ENCODE measurements around the gene DOK7.

DOK7 gene

GRCh38 chr4:3526456-3526855 is 63.4 kb downstream of the DOK7 start:
- H3K4me3 ChIP-seq = no peak overlapping the region
- no peak overlapping the region for H3K27ac ChIP-seq
- no peak for TF ChIP-seq POLR2AphosphoS5 (IDR thresholded peaks at IDR 0.05; ENCODE audit: borderline replicate concordance, low read depth, low read length)
- TF ChIP-seq FOXP2 (optimal IDR thresholded peaks at IDR 0.05; ENCODE audit: control extremely low read depth, extremely low read length, insufficient read depth) = no peak
- TF ChIP-seq EZH2 (IDR thresholded peaks at IDR 0.05) = no peak
- peaks cover 7% of the 10 kb centered on the region; the same call in 1 of the 2 replicates for H3K36me3 ChIP-seq (ENCODE audit: insufficient read depth, low read length)
- H3K9ac ChIP-seq (ENCODE audit: insufficient read length) = no peak overlapping the region
- no peak for DNase-seq (ENCODE audit: low read depth, low spot score)
- no peaks in the 10 kb centered on the region for H3K9me3 ChIP-seq (ENCODE audit: low read depth, low read length)

GRCh38 chr4:3527101-3527913 is 64.2 kb downstream of the DOK7 start:
- Histone ChIP-seq H3K36me3 (ENCODE audit: insufficient read depth, low read length) (peaks cover 7% of the 10 kb centered on the region; the same call in 1 of the 2 replicates), H3K9ac (ENCODE audit: insufficient read length) (no peak overlapping the region), H3K27ac (no peak overlapping the region), H3K4me3 (no peak overlapping the region), H3K9me3 (ENCODE audit: low read depth, low read length) (no peaks in the 10 kb centered on the region)
- no peak for DNase-seq (ENCODE audit: low read depth, low spot score)
- no peak for TF ChIP-seq FOXP2 (optimal IDR thresholded peaks at IDR 0.05; ENCODE audit: control extremely low read depth, extremely low read length, insufficient read depth)
- no peak for TF ChIP-seq EZH2 (IDR thresholded peaks at IDR 0.05)

GRCh38 chr4:3527914-3528876 is 65.1 kb downstream of the DOK7 start:
- Histone ChIP-seq H3K4me3 (no peak overlapping the region), H3K9me3 (ENCODE audit: low read depth, low read length) (no peaks in the 10 kb centered on the region), H3K36me3 (ENCODE audit: insufficient read depth, low read length) (peaks cover 7% of the 10 kb centered on the region; the same call in 1 of the 2 replicates), H3K9ac (ENCODE audit: insufficient read length) (no peak overlapping the region), H3K27ac (no peak overlapping the region)
- TF ChIP-seq FOXP2 (optimal IDR thresholded peaks at IDR 0.05; ENCODE audit: control extremely low read depth, extremely low read length, insufficient read depth) (no peak), POLR2AphosphoS5 (IDR thresholded peaks at IDR 0.05; ENCODE audit: borderline replicate concordance, low read depth, low read length) (no peak), EZH2 (IDR thresholded peaks at IDR 0.05) (no peak)
- DNase-seq (ENCODE audit: low read depth, low spot score) = no peak

- DNase-seq (ENCODE audit: low read depth, low spot score) = no peak
- TF ChIP-seq EZH2 (IDR thresholded peaks at IDR 0.05) (no peak), POLR2AphosphoS5 (IDR thresholded peaks at IDR 0.05; ENCODE audit: borderline replicate concordance, low read depth, low read length) (no peak), FOXP2 (optimal IDR thresholded peaks at IDR 0.05; ENCODE audit: control extremely low read depth, extremely low read length, insufficient read depth) (no peak)
- H3K9ac ChIP-seq (ENCODE audit: insufficient read length) = no peak overlapping the region
Measured at GRCh38 chr4:3529363-3529762, 66.3 kb downstream of the DOK7 start.

GRCh38 chr4:3530051-3530450 is 66.9 kb downstream of the DOK7 start:
- Histone ChIP-seq H3K9ac (ENCODE audit: insufficient read length) (no peak overlapping the region), H3K27ac (no peak overlapping the region), H3K9me3 (ENCODE audit: low read depth, low read length) (no peaks in the 10 kb centered on the region), H3K4me3 (no peak overlapping the region), H3K36me3 (ENCODE audit: insufficient read depth, low read length) (no peaks in the 10 kb centered on the region; the same call in 1 of the 2 replicates)
- TF ChIP-seq EZH2 (IDR thresholded peaks at IDR 0.05) (no peak), FOXP2 (optimal IDR thresholded peaks at IDR 0.05; ENCODE audit: control extremely low read depth, extremely low read length, insufficient read depth) (no peak), POLR2AphosphoS5 (IDR thresholded peaks at IDR 0.05; ENCODE audit: borderline replicate concordance, low read depth, low read length) (no peak)
- no peak for DNase-seq (ENCODE audit: low read depth, low spot score)

More at GRCh38 chr4:3529363-3529762, 66.3 kb downstream of the DOK7 start:
- H3K4me3 ChIP-seq = no peak overlapping the region
- H3K27ac ChIP-seq = no peak overlapping the region
- H3K36me3 ChIP-seq (ENCODE audit: insufficient read depth, low read length) = peaks cover 2% of the 10 kb centered on the region; the same call in 1 of the 2 replicates
- no peaks in the 10 kb centered on the region for H3K9me3 ChIP-seq (ENCODE audit: low read depth, low read length)

GRCh38 chr4:3530663-3531254 is 67.7 kb downstream of the DOK7 start:
- Histone ChIP-seq H3K9ac (ENCODE audit: insufficient read length) (no peak overlapping the region), H3K4me3 (peak overlapping the region; percentile 97), H3K9me3 (ENCODE audit: low read depth, low read length) (no peaks in the 10 kb centered on the region), H3K27ac (no peak overlapping the region), H3K36me3 (ENCODE audit: insufficient read depth, low read length) (no peaks in the 10 kb centered on the region)
- TF ChIP-seq POLR2AphosphoS5 (IDR thresholded peaks at IDR 0.05; ENCODE audit: borderline replicate concordance, low read depth, low read length) (no peak), FOXP2 (optimal IDR thresholded peaks at IDR 0.05; ENCODE audit: control extremely low read depth, extremely low read length, insufficient read depth) (no peak), EZH2 (IDR thresholded peaks at IDR 0.05) (no peak)
- DNase-seq (ENCODE audit: low read depth, low spot score) = no peak

- peak overlapping the region; percentile 92 for H3K9ac ChIP-seq (ENCODE audit: insufficient read length)
- peak overlapping the region; percentile 97 for H3K4me3 ChIP-seq
- H3K9me3 ChIP-seq (ENCODE audit: low read depth, low read length) = no peaks in the 10 kb centered on the region
- H3K36me3 ChIP-seq (ENCODE audit: insufficient read depth, low read length) = no peaks in the 10 kb centered on the region
- no peak for TF ChIP-seq FOXP2 (optimal IDR thresholded peaks at IDR 0.05; ENCODE audit: control extremely low read depth, extremely low read length, insufficient read depth)
- no peak for TF ChIP-seq POLR2AphosphoS5 (IDR thresholded peaks at IDR 0.05; ENCODE audit: borderline replicate concordance, low read depth, low read length)
- TF ChIP-seq EZH2 (IDR thresholded peaks at IDR 0.05) = no peak
- H3K27ac ChIP-seq = no peak overlapping the region
- no peak for DNase-seq (ENCODE audit: low read depth, low spot score)
Measured at GRCh38 chr4:3531318-3531878, 68.3 kb downstream of the DOK7 start.
